ENCODE results near the gene PTRH2.

PTRH2 gene

GRCh38 chr17:59688496-59688895 is 18.7 kb downstream of the PTRH2 start:
- no peaks in the 10 kb centered on the region for H3K9me2 ChIP-seq (replicated peaks; ENCODE audit: control insufficient read depth, low read length)
- H3K27ac ChIP-seq (ENCODE audit: low read depth, low read length): no peak overlapping the region
- peaks cover 88% of the 10 kb centered on the region for H3K36me3 ChIP-seq (ENCODE audit: control insufficient read depth, low read length)
- H3K27me3 ChIP-seq (ENCODE audit: control insufficient read depth, low read length): no peaks in the 10 kb centered on the region
- H3K4me3 ChIP-seq (ENCODE audit: low read length): no peak overlapping the region
- peaks cover 65% of the 10 kb centered on the region for H3K79me2 ChIP-seq (ENCODE audit: control insufficient read depth, low read length)
- peaks cover 12% of the 10 kb centered on the region for H3K4me1 ChIP-seq (ENCODE audit: control insufficient read depth, low read length)
- no peaks in the 10 kb centered on the region for H3K9me3 ChIP-seq (ENCODE audit: control insufficient read depth, insufficient read depth, low read length)
- H3F3A ChIP-seq (ENCODE audit: control insufficient read depth, insufficient read depth): peaks cover 38% of the 10 kb centered on the region
- H4K20me1 ChIP-seq (ENCODE audit: control insufficient read depth, insufficient read depth, low read depth, low read length): peaks cover 16% of the 10 kb centered on the region
- no peak for TF ChIP-seq CTCF (IDR thresholded peaks at IDR 0.05; ENCODE audit: low read depth, low read length, poor library complexity, severe bottlenecking)
- no peak for TF ChIP-seq EZH2phosphoT487 (IDR thresholded peaks at IDR 0.05; ENCODE audit: borderline replicate concordance, low read length)
- H3K4me2 ChIP-seq (ENCODE audit: low read length): no peak overlapping the region

- Histone ChIP-seq H3K9me2 (replicated peaks; ENCODE audit: control insufficient read depth, low read length) (no peaks in the 10 kb centered on the region), H4K20me1 (ENCODE audit: control insufficient read depth, insufficient read depth, low read depth, low read length) (peaks cover 16% of the 10 kb centered on the region), H3K4me2 (ENCODE audit: low read length) (no peak overlapping the region), H3K27me3 (ENCODE audit: control insufficient read depth, low read length) (no peaks in the 10 kb centered on the region), H3K79me2 (ENCODE audit: control insufficient read depth, low read length) (peaks cover 64% of the 10 kb centered on the region), H3K36me3 (ENCODE audit: control insufficient read depth, low read length) (peaks cover 89% of the 10 kb centered on the region), H3K4me3 (ENCODE audit: low read length) (no peak overlapping the region), H3K9me3 (ENCODE audit: control insufficient read depth, insufficient read depth, low read length) (no peaks in the 10 kb centered on the region), H3K27ac (ENCODE audit: low read depth, low read length) (no peak overlapping the region), H3F3A (ENCODE audit: control insufficient read depth, insufficient read depth) (peaks cover 34% of the 10 kb centered on the region), H3K4me1 (ENCODE audit: control insufficient read depth, low read length) (peaks cover 12% of the 10 kb centered on the region)
- TF ChIP-seq EZH2phosphoT487 (IDR thresholded peaks at IDR 0.05; ENCODE audit: borderline replicate concordance, low read length) (no peak), CTCF (IDR thresholded peaks at IDR 0.05; ENCODE audit: low read depth, low read length, poor library complexity, severe bottlenecking) (no peak)
Measured at GRCh38 chr17:59688008-59688407, 19.2 kb downstream of the PTRH2 start.

GRCh38 chr17:59684967-59685366 is 22.3 kb downstream of the PTRH2 start:
- Histone ChIP-seq H3K9me3 (ENCODE audit: control insufficient read depth, insufficient read depth, low read length) (no peaks in the 10 kb centered on the region), H3K4me3 (ENCODE audit: low read length) (no peak overlapping the region), H3F3A (ENCODE audit: control insufficient read depth, insufficient read depth) (peaks cover 23% of the 10 kb centered on the region; the same call in 1 of the 2 replicates), H3K4me1 (ENCODE audit: control insufficient read depth, low read length) (peaks cover 12% of the 10 kb centered on the region), H4K20me1 (ENCODE audit: control insufficient read depth, insufficient read depth, low read depth, low read length) (peaks cover 8% of the 10 kb centered on the region; the same call in 1 of the 2 replicates), H3K27me3 (ENCODE audit: control insufficient read depth, low read length) (no peaks in the 10 kb centered on the region), H3K4me2 (ENCODE audit: low read length) (no peak overlapping the region), H3K9me2 (replicated peaks; ENCODE audit: control insufficient read depth, low read length) (no peaks in the 10 kb centered on the region), H3K79me2 (ENCODE audit: control insufficient read depth, low read length) (peaks cover 52% of the 10 kb centered on the region), H3K36me3 (ENCODE audit: control insufficient read depth, low read length) (peaks cover 99% of the 10 kb centered on the region), H3K27ac (ENCODE audit: low read depth, low read length) (no peak overlapping the region)
- no peak for TF ChIP-seq EZH2phosphoT487 (IDR thresholded peaks at IDR 0.05; ENCODE audit: borderline replicate concordance, low read length)

GRCh38 chr17:59683283-59683682 is 23.9 kb downstream of the PTRH2 start:
- peaks cover 4% of the 10 kb centered on the region; the same call in 1 of the 2 replicates for H4K20me1 ChIP-seq (ENCODE audit: control insufficient read depth, insufficient read depth, low read depth, low read length)
- peaks cover 97% of the 10 kb centered on the region for H3K36me3 ChIP-seq (ENCODE audit: control insufficient read depth, low read length)
- H3K27ac ChIP-seq (ENCODE audit: low read depth, low read length): no peak overlapping the region

More at GRCh38 chr17:59683283-59683682, 23.9 kb downstream of the PTRH2 start:
- Histone ChIP-seq H3K9me3 (ENCODE audit: control insufficient read depth, insufficient read depth, low read length) (no peaks in the 10 kb centered on the region), H3K79me2 (ENCODE audit: control insufficient read depth, low read length) (peaks cover 35% of the 10 kb centered on the region), H3K9me2 (replicated peaks; ENCODE audit: control insufficient read depth, low read length) (no peaks in the 10 kb centered on the region), H3K4me3 (ENCODE audit: low read length) (no peak overlapping the region), H3F3A (ENCODE audit: control insufficient read depth, insufficient read depth) (peaks cover 16% of the 10 kb centered on the region; the same call in 1 of the 2 replicates), H3K4me1 (ENCODE audit: control insufficient read depth, low read length) (peaks cover 13% of the 10 kb centered on the region), H3K4me2 (ENCODE audit: low read length) (no peak overlapping the region), H3K27me3 (ENCODE audit: control insufficient read depth, low read length) (no peaks in the 10 kb centered on the region)
- no peak for TF ChIP-seq CTCF (IDR thresholded peaks at IDR 0.05; ENCODE audit: low read depth, low read length, poor library complexity, severe bottlenecking)
- TF ChIP-seq EZH2phosphoT487 (IDR thresholded peaks at IDR 0.05; ENCODE audit: borderline replicate concordance, low read length): no peak

Measured in DOHH2 (cell line).